NCI-H146 treated with DMSO at 0.1 percent for 48 hours (cell line): Measurements from ENCODE around the gene MEPCE.

Experiments used
- DNase-seq: peaks from one replicate; lab custom pipeline; 2025; ENCODE audit not compliant: unreplicated experiment; lab: John Stamatoyannopoulos, UW

Gene MEPCE

DNA sequence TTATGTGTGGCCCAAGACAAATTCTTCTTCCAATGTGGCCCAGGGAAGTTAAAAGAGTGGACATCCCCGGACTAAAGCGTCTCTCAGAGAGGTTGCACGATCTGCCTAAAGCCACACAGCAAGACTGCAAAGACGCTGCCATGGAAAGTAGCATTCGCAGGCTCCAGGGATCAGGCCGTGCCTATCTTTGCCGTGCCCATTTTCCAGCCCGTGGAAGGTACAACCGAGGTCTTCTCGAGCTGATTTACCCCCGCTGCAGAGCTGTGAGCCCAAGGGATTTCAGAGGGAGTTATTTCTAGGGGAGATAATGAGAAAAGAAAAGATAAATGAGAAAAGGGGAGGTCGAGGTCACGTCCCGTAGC lies 53.1 kb downstream of the MEPCE start:
- DNase-seq, result no peak

DNA sequence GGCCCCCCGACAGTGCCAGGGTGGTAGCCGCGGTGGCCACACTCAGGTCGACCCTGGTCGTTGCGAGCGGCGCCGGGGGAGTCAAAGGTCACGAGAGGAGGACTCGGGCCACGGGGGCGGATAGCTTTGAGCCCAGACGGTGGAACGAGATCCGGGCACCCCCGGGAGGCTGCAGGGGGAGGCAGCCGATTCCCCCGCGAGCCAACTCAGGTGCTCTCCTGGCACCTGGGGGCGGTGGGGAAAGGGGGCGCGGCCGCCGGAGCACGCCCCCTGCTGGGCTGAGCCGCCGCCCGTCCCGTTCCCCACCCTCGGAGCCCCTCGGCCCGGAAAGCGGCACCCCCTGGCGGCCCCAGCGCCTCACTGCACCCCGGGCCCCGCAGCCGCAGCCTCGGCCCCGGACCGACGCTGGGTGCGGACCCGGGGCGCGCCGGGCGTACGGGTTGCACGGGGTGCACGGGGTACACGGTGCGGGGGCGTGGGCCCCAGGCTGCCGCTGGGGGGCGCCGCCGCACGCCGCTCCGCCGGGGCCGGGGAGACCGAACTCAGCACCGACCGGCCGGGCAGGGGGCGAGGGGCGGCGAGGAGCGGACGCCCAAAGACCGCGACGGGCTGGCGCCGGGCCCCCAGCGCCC lies 53.6 kb downstream of the MEPCE start:
- no peak for DNase-seq
